Measurements from ENCODE around the gene ZNF587B.
"Not testable (repeated sequence)": the region's sequence is repeated elsewhere in the genome, so short reads cannot be mapped to it uniquely, and the experiment has no call there.

ZNF587B gene

GRCh38 chr19:57867868-57868492, 37.9 kb downstream of the ZNF587B start:
- Histone ChIP-seq H3K36me3 (ENCODE audit: insufficient read depth, low read length) (peaks cover 92% of the 10 kb centered on the region), H3K27me3 (ENCODE audit: insufficient read depth, low read length) (no peaks in the 10 kb centered on the region), H3F3A (ENCODE audit: insufficient read depth, low read length) (0 out of 2 replicates have a peak, but pooled peaks cover 4% of the 10 kb centered on the region), H3K4me2 (ENCODE audit: low read length) (no peak overlapping the region), H3K4me1 (ENCODE audit: insufficient read depth, low read length, severe bottlenecking) (no peaks in the 10 kb centered on the region), H3K27ac (ENCODE audit: low read depth, low read length, poor library complexity, severe bottlenecking) (no peak overlapping the region), H3K9me3 (ENCODE audit: low read length) (peaks cover 31% of the 10 kb centered on the region), H2AFZ (ENCODE audit: low read length) (no peak overlapping the region), H3K79me2 (ENCODE audit: insufficient read depth, low read length) (no peaks in the 10 kb centered on the region), H3K4me3 (ENCODE audit: low read depth, low read length, poor library complexity, severe bottlenecking) (no peak overlapping the region), H4K20me1 (ENCODE audit: insufficient read depth, low read length) (no peaks in the 10 kb centered on the region), H3K9me2 (ENCODE audit: low read depth, low read length) (no peaks in the 10 kb centered on the region), H3K9ac (ENCODE audit: low read length) (no peak overlapping the region)
- TF ChIP-seq EZH2 (IDR thresholded peaks at IDR 0.05; ENCODE audit: borderline replicate concordance, low read length) (no peak), CTCF (IDR thresholded peaks at IDR 0.05; ENCODE audit: low read length) (no peak)

GRCh38 chr19:57869655-57870054, 39.6 kb downstream of the ZNF587B start:
- H3F3A ChIP-seq (ENCODE audit: insufficient read depth, low read length); H3K27ac ChIP-seq (ENCODE audit: low read depth, low read length, poor library complexity, severe bottlenecking); H3K9me2 ChIP-seq (ENCODE audit: low read depth, low read length); H3K4me2 ChIP-seq (ENCODE audit: low read length); H2AFZ ChIP-seq (ENCODE audit: low read length); H3K27me3 ChIP-seq (ENCODE audit: insufficient read depth, low read length); H3K9ac ChIP-seq (ENCODE audit: low read length); H4K20me1 ChIP-seq (ENCODE audit: insufficient read depth, low read length); H3K4me3 ChIP-seq (ENCODE audit: low read depth, low read length, poor library complexity, severe bottlenecking); H3K79me2 ChIP-seq (ENCODE audit: insufficient read depth, low read length); H3K4me1 ChIP-seq (ENCODE audit: insufficient read depth, low read length, severe bottlenecking): not testable (repeated sequence)
- Histone ChIP-seq H3K9me3 (ENCODE audit: low read length) (peaks cover 42% of the 10 kb centered on the region), H3K36me3 (ENCODE audit: insufficient read depth, low read length) (peaks cover 91% of the 10 kb centered on the region)

GRCh38 chr19:57870225-57870624, 40.1 kb downstream of the ZNF587B start:
- Histone ChIP-seq H3K36me3 (ENCODE audit: insufficient read depth, low read length) (peaks cover 88% of the 10 kb centered on the region), H3K9me2 (ENCODE audit: low read depth, low read length) (no peaks in the 10 kb centered on the region), H4K20me1 (ENCODE audit: insufficient read depth, low read length) (no peaks in the 10 kb centered on the region), H3K4me1 (ENCODE audit: insufficient read depth, low read length, severe bottlenecking) (no peaks in the 10 kb centered on the region), H3F3A (ENCODE audit: insufficient read depth, low read length) (0 out of 2 replicates have a peak, but pooled peaks cover 4% of the 10 kb centered on the region), H3K4me2 (ENCODE audit: low read length) (no peak overlapping the region), H3K27me3 (ENCODE audit: insufficient read depth, low read length) (no peaks in the 10 kb centered on the region), H3K79me2 (ENCODE audit: insufficient read depth, low read length) (no peaks in the 10 kb centered on the region), H3K4me3 (ENCODE audit: low read depth, low read length, poor library complexity, severe bottlenecking) (no peak overlapping the region), H3K27ac (ENCODE audit: low read depth, low read length, poor library complexity, severe bottlenecking) (no peak overlapping the region), H2AFZ (ENCODE audit: low read length) (no peak overlapping the region), H3K9ac (ENCODE audit: low read length) (no peak overlapping the region), H3K9me3 (ENCODE audit: low read length) (peaks cover 42% of the 10 kb centered on the region)
- TF ChIP-seq CTCF (IDR thresholded peaks at IDR 0.05; ENCODE audit: low read length) (no peak), EZH2 (IDR thresholded peaks at IDR 0.05; ENCODE audit: borderline replicate concordance, low read length) (no peak)

- Histone ChIP-seq H3K4me3 (ENCODE audit: low read depth, low read length, poor library complexity, severe bottlenecking) (no peak overlapping the region), H3K4me1 (ENCODE audit: insufficient read depth, low read length, severe bottlenecking) (no peaks in the 10 kb centered on the region), H2AFZ (ENCODE audit: low read length) (no peak overlapping the region), H3K27me3 (ENCODE audit: insufficient read depth, low read length) (no peaks in the 10 kb centered on the region), H3K79me2 (ENCODE audit: insufficient read depth, low read length) (no peaks in the 10 kb centered on the region), H3K9me2 (ENCODE audit: low read depth, low read length) (no peaks in the 10 kb centered on the region), H3K9ac (ENCODE audit: low read length) (no peak overlapping the region), H3K4me2 (ENCODE audit: low read length) (no peak overlapping the region), H3F3A (ENCODE audit: insufficient read depth, low read length) (0 out of 2 replicates have a peak, but pooled peaks cover 4% of the 10 kb centered on the region), H3K9me3 (ENCODE audit: low read length) (peaks cover 46% of the 10 kb centered on the region), H3K36me3 (ENCODE audit: insufficient read depth, low read length) (peaks cover 88% of the 10 kb centered on the region), H3K27ac (ENCODE audit: low read depth, low read length, poor library complexity, severe bottlenecking) (no peak overlapping the region), H4K20me1 (ENCODE audit: insufficient read depth, low read length) (no peaks in the 10 kb centered on the region)
- TF ChIP-seq EZH2 (IDR thresholded peaks at IDR 0.05; ENCODE audit: borderline replicate concordance, low read length): no peak
- no peak for TF ChIP-seq CTCF (IDR thresholded peaks at IDR 0.05; ENCODE audit: low read length)
These were observed 42.4 kb downstream of the ZNF587B start for GRCh38 chr19:57872450-57872849.

- not testable (repeated sequence) for H4K20me1 ChIP-seq (ENCODE audit: insufficient read depth, low read length); H3K4me3 ChIP-seq (ENCODE audit: low read depth, low read length, poor library complexity, severe bottlenecking)
- peaks cover 41% of the 10 kb centered on the region for H3K9me3 ChIP-seq (ENCODE audit: low read length)
These were observed 44.0 kb downstream of the ZNF587B start for GRCh38 chr19:57873883-57874799.

More at GRCh38 chr19:57873883-57874799, 44.0 kb downstream of the ZNF587B start:
- not testable (repeated sequence) for H3K4me2 ChIP-seq (ENCODE audit: low read length); H3K27me3 ChIP-seq (ENCODE audit: insufficient read depth, low read length); H3K9ac ChIP-seq (ENCODE audit: low read length); H3K79me2 ChIP-seq (ENCODE audit: insufficient read depth, low read length); H3F3A ChIP-seq (ENCODE audit: insufficient read depth, low read length); H3K27ac ChIP-seq (ENCODE audit: low read depth, low read length, poor library complexity, severe bottlenecking); H2AFZ ChIP-seq (ENCODE audit: low read length); H3K9me2 ChIP-seq (ENCODE audit: low read depth, low read length); H3K4me1 ChIP-seq (ENCODE audit: insufficient read depth, low read length, severe bottlenecking)
- peaks cover 87% of the 10 kb centered on the region for H3K36me3 ChIP-seq (ENCODE audit: insufficient read depth, low read length)
